Kidney tubule cell (primary cell): ENCODE data around the gene PIK3R6.
A peak's percentile ranks its signal among the peaks of the same experiment; 100 is the strongest.
"Not testable (repeated sequence)": the region's sequence is repeated elsewhere in the genome, so short reads cannot be mapped to it uniquely, and the experiment has no call there.

Experiments
- DNase-seq: peaks from one replicate; pipeline ENCODE4 v3.0.0-alpha.2; 2018; ENCODE audit warnings: low spot score

Gene PIK3R6

GRCh38 chr17:8872705-8873435 lies 5.4 kb upstream of the PIK3R6 start:
- DNase-seq = no peak

GRCh38 chr17:8872036-8872704 lies 4.7 kb upstream of the PIK3R6 start:
- DNase-seq = no peak

GRCh38 chr17:8871081-8871581 lies 3.7 kb upstream of the PIK3R6 start:
- DNase-seq = no peak

GRCh38 chr17:8870406-8871040 lies 3.0 kb upstream of the PIK3R6 start:
- DNase-seq = no peak

- DNase-seq = no peak
Measured at GRCh38 chr17:8869114-8869815, 1.8 kb upstream of the PIK3R6 start.

GRCh38 chr17:8868529-8868951 lies 1.1 kb upstream of the PIK3R6 start:
- no peak for DNase-seq

- no peak for DNase-seq
Measured at GRCh38 chr17:8868092-8868491, 618 bp upstream of the PIK3R6 start.

- DNase-seq = no peak
Measured at GRCh38 chr17:8865811-8866210, 1.7 kb downstream of the PIK3R6 start.

- DNase-seq = no peak
Measured at GRCh38 chr17:8865385-8865784, 2.1 kb downstream of the PIK3R6 start.

- no peak for DNase-seq
Measured at GRCh38 chr17:8862213-8863056, 5.0 kb downstream of the PIK3R6 start.

- no peak for DNase-seq
Measured at GRCh38 chr17:8861495-8862181, 5.8 kb downstream of the PIK3R6 start.

- DNase-seq = no peak
Measured at GRCh38 chr17:8859804-8860430, 7.6 kb downstream of the PIK3R6 start.

GRCh38 chr17:8859027-8859803 lies 8.3 kb downstream of the PIK3R6 start:
- DNase-seq = no peak

GRCh38 chr17:8857919-8858318 lies 9.6 kb downstream of the PIK3R6 start:
- DNase-seq = peak; percentile 25

- no peak for DNase-seq
Measured at GRCh38 chr17:8856869-8857575, 10.5 kb downstream of the PIK3R6 start.

- DNase-seq = not testable (repeated sequence)
Measured at GRCh38 chr17:8856205-8856603, 11.3 kb downstream of the PIK3R6 start.

GRCh38 chr17:8855477-8856204 lies 11.8 kb downstream of the PIK3R6 start:
- no peak for DNase-seq

- no peak for DNase-seq
Measured at GRCh38 chr17:8851600-8851999, 15.9 kb downstream of the PIK3R6 start.
